22Rv1 (cell line): Measurements from ENCODE around the gene EBI3.
A peak's percentile ranks its signal among the peaks of the same experiment; 100 is the strongest.

Experiments used
- CTCF ChIP-seq: fragments of 450-650 bp; IDR thresholded peaks from 2 replicates; pipeline ENCODE4 v1.5.1; 2017; ENCODE audit warnings: mild to moderate bottlenecking
- ZFX ChIP-seq: fragments of 450-650 bp; IDR thresholded peaks from 2 replicates; pipeline ENCODE4 v1.6.1; 2017; ENCODE audit warnings: antibody characterized with exemption, borderline replicate concordance

GRCh38 chr19:4267901-4268815, 38.8 kb downstream of the EBI3 start:
- TF ChIP-seq CTCF (peak; percentile 58), ZFX (no peak)
